ENCODE data around the gene PRODH2. TPM values are rescaled to one million over a fixed set of nuclear protein-coding genes. Genes with fewer than 3 reads are reported as not detected.
A peak's percentile ranks its signal among the peaks of the same experiment; 100 is the strongest.

PRODH2 gene
- polyA plus RNA-seq, 6 donors from 2014 or later, result not detected

DNA sequence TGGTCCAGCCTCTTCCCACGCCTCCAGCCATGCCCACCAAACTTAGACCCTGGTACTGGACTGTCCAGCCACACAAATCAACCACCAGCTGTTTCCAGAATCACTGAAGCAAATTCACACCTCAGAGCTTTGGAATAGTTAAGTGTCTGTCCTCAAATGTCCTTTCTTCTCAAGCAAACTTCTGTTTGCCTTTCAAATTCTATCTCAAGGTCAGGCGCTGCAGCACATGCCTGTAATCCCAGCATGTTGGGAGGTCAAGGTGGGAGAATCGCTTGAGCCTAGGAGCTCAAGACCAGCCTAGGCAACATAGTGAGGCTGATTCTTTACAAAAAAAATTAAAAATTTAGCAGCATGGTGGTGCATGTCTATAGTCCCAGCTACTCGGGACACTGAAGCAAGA is 19.4 kb upstream of the PRODH2 start:
- peaks cover 27 to 45% (median 42%) of the 10 kb centered on the region in 3 donors for H3K27me3 Mint-ChIP-seq
- no peak overlapping the region for H3K4me3 Mint-ChIP-seq
- DNase-seq, result no peak
- no peak for ATAC-seq (ENCODE audit: low read depth in 2 of 2)
- H3K4me1 Mint-ChIP-seq, result peaks cover 0 to 4% (median 0%) of the 10 kb centered on the region in 3 donors
- H3K27ac Mint-ChIP-seq, result no peak overlapping the region
- H3K9me3 Mint-ChIP-seq, result peaks cover 0 to 5% (median 0%) of the 10 kb centered on the region in 7 donors
- no peaks in the 10 kb centered on the region for H3K36me3 Mint-ChIP-seq

GRCh38 chr19:35830986-35831385 is 18.3 kb upstream of the PRODH2 start:
- ATAC-seq (ENCODE audit: low read depth in 2 of 2), result no peak
- H3K36me3 Mint-ChIP-seq, result no peaks in the 10 kb centered on the region
- H3K27me3 Mint-ChIP-seq, result peaks cover 21 to 42% (median 37%) of the 10 kb centered on the region in 3 donors
- peaks cover 0 to 4% (median 0%) of the 10 kb centered on the region in 3 donors for H3K4me1 Mint-ChIP-seq
- H3K9me3 Mint-ChIP-seq, result peaks cover 0 to 5% (median 0%) of the 10 kb centered on the region in 7 donors
- H3K27ac Mint-ChIP-seq, result no peak overlapping the region
- no peak overlapping the region for H3K4me3 Mint-ChIP-seq
- no peak for DNase-seq

DNA sequence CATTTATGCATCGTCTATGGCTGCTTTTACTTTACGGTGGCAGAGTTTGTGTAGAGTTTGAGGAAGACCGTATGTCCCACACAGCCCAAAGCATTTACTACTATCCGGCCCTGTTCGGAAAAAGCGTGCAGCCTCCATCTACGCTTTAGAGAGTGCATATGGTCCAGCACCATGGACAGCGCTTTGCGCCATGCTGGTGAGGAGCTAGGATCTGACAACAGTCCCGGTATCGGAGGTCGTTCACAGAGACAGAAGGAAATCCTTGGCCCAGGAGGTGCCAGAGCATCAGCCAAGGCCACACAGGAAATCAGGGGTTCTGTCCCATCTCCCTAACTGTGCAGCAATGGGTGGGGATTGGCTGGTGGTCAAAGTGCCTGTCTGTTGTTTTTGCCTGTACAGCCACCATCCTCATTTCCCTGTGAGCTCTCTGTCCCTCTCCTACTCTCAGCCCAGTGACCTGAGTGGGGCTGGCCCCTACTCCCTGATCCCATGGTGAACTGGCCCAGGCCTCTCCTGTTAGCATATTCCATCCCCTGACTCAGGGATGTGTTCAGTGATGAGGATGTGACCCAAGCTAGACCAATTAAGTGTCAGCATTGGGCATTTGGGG is 16.2 kb upstream of the PRODH2 start:
- peaks cover 20 to 46% (median 40%) of the 10 kb centered on the region in 3 donors for H3K27me3 Mint-ChIP-seq
- no peaks in the 10 kb centered on the region for H3K36me3 Mint-ChIP-seq
- H3K4me1 Mint-ChIP-seq, result peaks cover 0 to 4% (median 0%) of the 10 kb centered on the region in 3 donors
- peaks cover 0 to 5% (median 0%) of the 10 kb centered on the region in 7 donors for H3K9me3 Mint-ChIP-seq
- peak overlapping the region in 1 of 6 donors; percentile 81 for H3K27ac Mint-ChIP-seq
- no peak overlapping the region for H3K4me3 Mint-ChIP-seq
- ATAC-seq (ENCODE audit: low read depth in 2 of 2) (no peak), DNase-seq (peak; percentile 14)

GRCh38 chr19:35824150-35824549 is 11.5 kb upstream of the PRODH2 start:
- Mint-ChIP-seq H3K4me1 (peaks cover 0 to 7% (median 0%) of the 10 kb centered on the region in 3 donors), H3K9me3 (peaks cover 0 to 5% (median 0%) of the 10 kb centered on the region in 7 donors), H3K27me3 (peaks cover 16 to 28% (median 19%) of the 10 kb centered on the region in 3 donors), H3K36me3 (no peaks in the 10 kb centered on the region), H3K4me3 (no peak overlapping the region), H3K27ac (no peak overlapping the region)
- ATAC-seq (ENCODE audit: low read depth in 2 of 2) (no peak), DNase-seq (no peak)

- Mint-ChIP-seq H3K27ac (no peak overlapping the region), H3K9me3 (peaks cover 0 to 2% (median 0%) of the 10 kb centered on the region in 7 donors), H3K27me3 (peaks cover 14 to 36% (median 20%) of the 10 kb centered on the region in 3 donors), H3K4me3 (no peak overlapping the region), H3K4me1 (peaks cover 0 to 4% (median 0%) of the 10 kb centered on the region in 3 donors), H3K36me3 (no peaks in the 10 kb centered on the region)
- DNase-seq (no peak), ATAC-seq (ENCODE audit: low read depth in 2 of 2) (no peak)
Observed at GRCh38 chr19:35822579-35822978, 9.9 kb upstream of the PRODH2 start.

- H3K27me3 Mint-ChIP-seq, result peaks cover 15 to 49% (median 18%) of the 10 kb centered on the region in 3 donors
- no peaks in the 10 kb centered on the region for H3K36me3 Mint-ChIP-seq
- DNase-seq (no peak), ATAC-seq (ENCODE audit: low read depth in 2 of 2) (no peak)
- H3K9me3 Mint-ChIP-seq, result peaks cover 0 to 4% (median under 1%) of the 10 kb centered on the region in 7 donors
- H3K27ac Mint-ChIP-seq, result no peak overlapping the region
- peaks cover 0 to 4% (median 0%) of the 10 kb centered on the region in 3 donors for H3K4me1 Mint-ChIP-seq
- no peak overlapping the region for H3K4me3 Mint-ChIP-seq
Observed at GRCh38 chr19:35818445-35818844, 5.8 kb upstream of the PRODH2 start.

DNA sequence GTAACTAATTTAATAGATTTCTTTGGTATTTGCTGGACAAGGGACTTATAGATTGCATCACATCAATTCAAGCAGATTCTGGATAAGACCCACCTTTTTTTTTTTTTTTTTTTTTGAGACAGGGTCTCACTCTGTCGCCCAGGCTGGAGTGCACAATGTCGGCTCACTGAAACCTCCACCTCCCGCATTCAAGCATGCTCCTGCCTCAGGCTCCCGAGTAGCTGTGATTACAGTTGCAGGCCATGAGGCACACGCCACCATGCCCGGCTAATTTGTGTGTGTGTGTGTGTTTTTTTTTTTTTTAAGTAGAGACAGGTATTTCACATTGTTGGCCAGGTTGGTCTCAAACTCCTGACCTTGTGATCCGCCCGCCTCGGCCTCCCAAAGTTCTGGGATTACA is 4.2 kb upstream of the PRODH2 start:
- ATAC-seq (ENCODE audit: low read depth in 2 of 2) (no peak), DNase-seq (no peak)
- no peaks in the 10 kb centered on the region for H3K36me3 Mint-ChIP-seq
- H3K27ac Mint-ChIP-seq, result no peak overlapping the region
- peaks cover 0 to 4% (median 0%) of the 10 kb centered on the region in 3 donors for H3K4me1 Mint-ChIP-seq
- H3K4me3 Mint-ChIP-seq, result no peak overlapping the region
- peaks cover 0 to 4% (median 0%) of the 10 kb centered on the region in 7 donors for H3K9me3 Mint-ChIP-seq
- peaks cover 13 to 54% (median 25%) of the 10 kb centered on the region in 3 donors for H3K27me3 Mint-ChIP-seq

DNA sequence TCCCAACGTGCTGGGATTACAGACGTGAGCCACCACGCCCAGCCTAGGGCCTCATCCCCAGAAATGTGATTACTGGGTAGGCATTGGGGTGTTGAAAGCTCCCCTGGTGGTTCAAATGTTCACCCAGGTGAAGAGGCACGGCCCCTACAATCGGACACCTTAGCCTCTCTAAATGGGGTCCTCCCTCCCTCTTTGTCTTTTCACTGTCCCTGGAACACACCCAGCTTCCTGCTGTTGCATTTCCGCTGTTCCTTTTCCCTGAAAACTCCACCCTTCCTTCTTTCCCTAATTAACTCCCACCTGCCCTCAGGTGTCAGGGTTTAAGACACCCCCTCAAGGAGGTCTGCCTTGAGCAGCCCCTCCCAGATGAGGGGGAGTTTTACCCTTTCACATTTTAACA is 3.6 kb upstream of the PRODH2 start:
- Mint-ChIP-seq H3K9me3 (peaks cover 0 to 4% (median 0%) of the 10 kb centered on the region in 7 donors), H3K4me3 (peak overlapping the region in 1 of 8 donors; percentile 79), H3K36me3 (no peaks in the 10 kb centered on the region), H3K27ac (no peak overlapping the region), H3K27me3 (peaks cover 13 to 60% (median 31%) of the 10 kb centered on the region in 3 donors), H3K4me1 (peaks cover 0 to 5% (median 0%) of the 10 kb centered on the region in 3 donors)
- ATAC-seq (ENCODE audit: low read depth in 2 of 2) (no peak), DNase-seq (no peak)

DNA sequence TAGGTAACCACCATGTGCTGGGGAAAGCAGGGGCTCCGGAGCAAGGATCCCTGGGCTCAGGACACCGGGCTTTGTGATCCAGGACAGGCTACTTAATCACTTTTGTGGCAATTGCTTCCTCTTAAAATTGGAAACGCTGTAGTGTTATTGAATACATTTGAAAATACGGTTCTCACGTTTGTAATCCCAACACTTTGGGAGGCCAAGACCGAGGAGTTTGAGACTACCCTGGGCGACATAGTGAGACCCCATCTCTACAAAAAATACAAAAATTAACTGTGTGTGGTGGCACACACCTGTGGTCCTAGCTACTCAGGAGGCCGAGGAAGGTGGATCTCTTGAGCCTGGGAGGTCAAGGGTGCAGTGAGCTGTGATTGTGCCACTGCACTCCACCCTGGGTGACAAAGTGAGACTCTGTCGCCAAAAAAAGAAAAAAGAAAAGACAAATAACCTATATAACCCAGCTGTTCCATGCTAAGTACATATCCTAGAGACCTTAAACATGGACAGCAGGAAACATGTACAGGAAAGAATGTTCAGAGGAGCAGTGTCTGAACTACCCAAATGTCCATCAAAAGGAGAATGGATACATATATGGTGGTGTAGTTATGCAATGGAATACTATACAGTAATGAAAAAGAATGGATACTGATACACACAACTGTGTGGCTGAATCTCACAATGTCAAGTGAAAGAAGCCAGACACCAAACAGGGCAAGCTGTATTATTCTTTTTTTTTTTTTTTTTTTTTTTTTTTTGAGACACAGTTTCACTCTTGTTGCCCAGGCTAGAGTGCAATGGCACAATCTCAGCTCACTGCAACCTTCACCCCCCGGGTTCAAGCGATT is 622 bp upstream of the PRODH2 start:
- no peak overlapping the region for H3K27ac Mint-ChIP-seq
- no peak for DNase-seq
- H3K9me3 Mint-ChIP-seq, result peaks cover 0 to 4% (median 0%) of the 10 kb centered on the region in 7 donors
- no peak overlapping the region for H3K4me3 Mint-ChIP-seq
- no peak for ATAC-seq (ENCODE audit: low read depth in 2 of 2)
- H3K4me1 Mint-ChIP-seq, result peaks cover 0 to 4% (median 0%) of the 10 kb centered on the region in 3 donors
- H3K27me3 Mint-ChIP-seq, result peaks cover 16 to 68% (median 34%) of the 10 kb centered on the region in 3 donors
- no peaks in the 10 kb centered on the region for H3K36me3 Mint-ChIP-seq

- ATAC-seq (ENCODE audit: low read depth in 2 of 2), result no peak
- no peak for DNase-seq
- peak overlapping the region in 1 of 6 donors; percentile 88 for H3K27ac Mint-ChIP-seq
- H3K4me3 Mint-ChIP-seq, result no peak overlapping the region
- peaks cover 13 to 61% (median 28%) of the 10 kb centered on the region in 3 donors for H3K27me3 Mint-ChIP-seq
- H3K9me3 Mint-ChIP-seq, result peaks cover 0 to 4% (median 0%) of the 10 kb centered on the region in 7 donors
- H3K36me3 Mint-ChIP-seq, result no peaks in the 10 kb centered on the region
- H3K4me1 Mint-ChIP-seq, result peaks cover 0 to 4% (median 0%) of the 10 kb centered on the region in 3 donors
Observed at GRCh38 chr19:35811317-35812219, 1.1 kb downstream of the PRODH2 start.

DNA sequence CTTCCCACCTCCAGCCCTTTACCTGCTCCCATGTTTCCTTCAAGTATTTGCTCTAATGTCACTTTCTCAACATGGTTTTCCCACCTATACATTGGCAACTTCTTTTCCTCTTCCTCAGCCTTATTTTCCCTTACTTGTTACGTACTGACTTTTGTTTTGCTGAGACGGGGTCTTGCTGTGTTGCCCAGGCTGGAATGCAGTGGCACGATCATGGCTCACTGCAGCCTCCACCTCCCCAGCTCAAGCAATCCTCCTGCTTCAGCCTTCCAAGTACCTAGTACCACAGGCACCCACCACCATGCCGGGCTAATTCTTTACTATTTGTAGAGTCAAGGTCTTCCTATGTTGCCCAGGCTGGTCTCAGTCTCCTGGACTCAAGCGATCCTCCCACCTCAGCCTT is 5.0 kb downstream of the PRODH2 start:
- Mint-ChIP-seq H3K9me3 (peaks cover 0 to 3% (median 0%) of the 10 kb centered on the region in 7 donors), H3K4me3 (no peak overlapping the region), H3K27me3 (peaks cover 7 to 41% (median 22%) of the 10 kb centered on the region in 3 donors), H3K36me3 (no peaks in the 10 kb centered on the region), H3K4me1 (peaks cover 12 to 17% (median 14%) of the 10 kb centered on the region in 3 donors), H3K27ac (peak overlapping the region in 1 of 6 donors; percentile 52)
- DNase-seq (no peak), ATAC-seq (ENCODE audit: low read depth in 2 of 2) (no peak)

DNA sequence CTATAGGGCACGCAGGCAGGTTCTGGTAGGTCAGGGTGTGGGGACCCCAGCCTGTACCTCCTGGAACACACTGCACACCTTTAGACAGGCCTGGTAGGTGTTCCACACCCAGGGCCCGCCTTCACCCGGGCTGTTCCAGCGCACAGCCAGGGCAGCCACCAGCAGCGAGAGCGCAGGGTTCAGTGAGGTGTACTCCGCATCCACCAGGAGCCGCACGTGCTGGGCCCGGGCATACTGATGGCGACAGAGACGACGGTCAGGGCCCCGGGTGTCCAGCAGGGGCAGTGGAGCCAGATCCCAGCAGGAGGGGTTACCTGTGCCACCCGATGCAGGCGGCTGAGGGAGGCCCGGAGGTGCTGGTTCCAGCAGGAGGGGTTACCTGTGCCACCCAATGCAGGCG is 6.0 kb downstream of the PRODH2 start:
- H3K27me3 Mint-ChIP-seq, result peaks cover 7 to 31% (median 12%) of the 10 kb centered on the region in 3 donors
- H3K9me3 Mint-ChIP-seq, result peaks cover 0 to 5% (median 0%) of the 10 kb centered on the region in 7 donors
- H3K4me3 Mint-ChIP-seq, result no peak overlapping the region
- no peak overlapping the region for H3K27ac Mint-ChIP-seq
- ATAC-seq (ENCODE audit: low read depth in 2 of 2) (no peak), DNase-seq (no peak)
- H3K4me1 Mint-ChIP-seq, result peaks cover 12 to 17% (median 14%) of the 10 kb centered on the region in 3 donors
- H3K36me3 Mint-ChIP-seq, result no peaks in the 10 kb centered on the region
